ENCODE data around the gene KSR1.
"Not testable (repeated sequence)": the region's sequence is repeated elsewhere in the genome, so short reads cannot be mapped to it uniquely, and the experiment has no call there.

Gene KSR1

GRCh38 chr17:27644586-27644985, 188.3 kb downstream of the KSR1 start:
- Histone ChIP-seq H3K27ac (no peak overlapping the region), H3K4me3 (no peak overlapping the region)
- no peak for TF ChIP-seq CTCF (IDR thresholded peaks at IDR 0.05)
- DNase-seq (ENCODE audit: low spot score): no peak

GRCh38 chr17:27645621-27646020, 189.4 kb downstream of the KSR1 start:
- H3K4me3 ChIP-seq; H3K27ac ChIP-seq; DNase-seq (ENCODE audit: low spot score): not testable (repeated sequence)

DNA sequence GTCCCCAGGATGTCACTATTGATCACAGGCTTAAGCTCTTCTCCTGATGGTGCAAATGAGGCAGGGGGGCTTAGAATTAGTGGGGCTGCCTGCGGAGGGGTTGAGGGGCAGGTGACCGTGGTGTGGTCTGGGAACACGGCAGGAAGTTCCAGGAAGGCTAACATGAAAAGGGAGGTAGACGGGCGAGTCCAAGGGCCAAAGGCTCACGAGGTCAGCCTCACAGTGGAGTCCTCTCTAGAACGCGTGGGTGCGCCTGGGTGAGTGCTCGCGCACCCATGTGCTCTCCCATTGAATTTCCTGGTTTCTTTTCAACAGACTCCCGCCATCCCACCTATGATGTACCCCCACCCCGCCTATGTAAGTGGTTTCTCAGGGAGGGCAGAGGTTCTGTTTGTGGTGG, 190.0 kb downstream of the KSR1 start:
- Histone ChIP-seq H3K27ac (no peak overlapping the region), H3K4me3 (no peak overlapping the region)
- no peak for DNase-seq (ENCODE audit: low spot score)
- TF ChIP-seq CTCF (IDR thresholded peaks at IDR 0.05): no peak

- Histone ChIP-seq H3K27ac (no peak overlapping the region), H3K4me3 (no peak overlapping the region)
- no peak for DNase-seq (ENCODE audit: low spot score)
- no peak for TF ChIP-seq CTCF (IDR thresholded peaks at IDR 0.05)
Measured at GRCh38 chr17:27647765-27648164, 191.5 kb downstream of the KSR1 start.

GRCh38 chr17:27649111-27649571, 192.9 kb downstream of the KSR1 start:
- H3K27ac ChIP-seq: peak overlapping the region in 1 of 2 donors; percentile 4
- DNase-seq (ENCODE audit: low spot score); H3K4me3 ChIP-seq: not testable (repeated sequence)

DNA sequence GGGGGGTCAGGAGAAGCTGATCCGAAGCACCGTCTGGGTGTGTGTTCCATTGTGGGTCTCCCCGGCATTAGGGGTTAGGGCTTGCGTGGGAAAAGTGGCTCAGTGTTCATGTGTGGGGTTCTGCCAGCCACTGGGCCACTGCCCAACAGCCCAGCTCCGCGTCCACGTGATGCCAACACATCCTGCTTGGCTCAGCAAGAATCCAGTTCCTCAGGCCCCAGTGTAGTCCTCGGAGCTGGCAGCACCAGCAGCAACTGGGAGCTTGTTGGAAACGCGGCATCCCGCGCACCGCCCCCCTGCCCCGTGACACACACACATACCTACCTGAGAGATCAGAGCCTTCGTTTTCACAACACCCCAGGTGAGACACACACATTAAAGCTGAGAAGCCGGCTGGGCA, 193.7 kb downstream of the KSR1 start:
- Histone ChIP-seq H3K4me3 (no peak overlapping the region), H3K27ac (peak overlapping the region in 1 of 2 donors; percentile 28)
- DNase-seq (ENCODE audit: low spot score): no peak
- no peak for TF ChIP-seq CTCF (IDR thresholded peaks at IDR 0.05)

DNA sequence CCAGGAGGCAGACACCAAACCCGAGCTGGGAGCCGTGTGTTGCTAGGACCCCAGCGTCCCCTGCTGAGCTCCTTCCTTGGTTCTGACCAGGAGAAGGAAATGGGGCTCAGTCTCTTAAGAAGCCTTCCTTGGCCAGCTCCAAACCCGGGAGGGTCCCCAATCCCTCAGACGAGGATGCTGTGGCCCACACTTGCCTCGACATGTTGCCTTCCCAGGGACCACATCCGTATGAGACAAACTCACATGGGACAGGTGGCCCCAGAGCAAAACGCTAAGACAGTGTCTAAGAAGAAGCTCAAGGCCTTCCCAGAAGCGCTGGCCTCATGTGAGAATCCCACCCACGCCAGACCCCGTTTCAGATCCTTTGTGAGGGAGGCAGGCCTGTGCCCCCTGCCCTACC, 194.6 kb downstream of the KSR1 start:
- no peak for TF ChIP-seq CTCF (IDR thresholded peaks at IDR 0.05)
- no peak overlapping the region for H3K4me3 ChIP-seq
- H3K27ac ChIP-seq: no peak overlapping the region
- DNase-seq (ENCODE audit: low spot score): no peak

DNA sequence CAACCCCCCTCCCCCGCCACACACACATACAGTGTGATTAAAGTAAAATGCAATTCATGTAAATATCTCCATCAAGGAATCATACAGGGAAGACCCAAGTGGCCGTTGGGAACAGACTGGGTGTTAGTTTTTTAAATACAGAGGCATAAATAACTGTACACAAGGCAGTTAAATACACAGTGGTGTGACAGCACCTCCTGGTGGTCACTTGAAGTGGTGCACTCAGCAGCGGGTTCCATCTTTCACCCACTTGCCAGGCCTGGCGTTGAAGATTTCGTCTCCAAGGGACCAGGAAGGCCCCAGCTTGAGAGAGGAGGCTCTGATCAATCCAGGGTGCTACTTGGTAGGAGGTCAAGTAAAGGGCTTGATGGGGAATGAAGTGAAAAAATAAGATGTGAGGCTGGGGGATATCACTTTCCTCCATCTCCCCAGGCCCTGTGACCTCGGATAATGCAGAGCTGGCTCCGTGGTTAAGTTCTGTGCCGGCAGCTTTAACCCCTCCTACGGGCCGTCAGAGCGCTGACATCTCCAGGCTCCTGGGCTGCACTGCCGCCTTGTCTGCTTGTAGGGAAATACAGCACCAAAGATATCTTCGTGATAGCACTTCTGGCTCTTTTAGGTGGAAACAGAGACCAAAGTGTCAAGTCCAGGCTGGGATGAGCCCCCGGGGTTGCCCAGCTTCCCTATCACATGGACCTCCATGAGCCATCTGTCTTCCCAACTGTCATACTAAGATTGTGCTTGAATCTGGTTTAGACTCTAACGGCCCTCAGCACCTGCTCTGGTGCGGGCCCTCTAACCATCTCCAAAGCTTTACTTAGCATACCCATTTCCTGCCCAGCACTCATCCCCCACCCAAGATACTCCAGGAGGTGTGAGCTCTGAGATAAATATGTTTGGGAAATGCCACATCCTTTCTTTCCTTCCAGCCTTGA, 195.4 kb downstream of the KSR1 start:
- DNase-seq (ENCODE audit: low spot score): no peak
- Histone ChIP-seq H3K27ac (no peak overlapping the region), H3K4me3 (no peak overlapping the region)
- TF ChIP-seq CTCF (IDR thresholded peaks at IDR 0.05): peak; percentile 72

DNA sequence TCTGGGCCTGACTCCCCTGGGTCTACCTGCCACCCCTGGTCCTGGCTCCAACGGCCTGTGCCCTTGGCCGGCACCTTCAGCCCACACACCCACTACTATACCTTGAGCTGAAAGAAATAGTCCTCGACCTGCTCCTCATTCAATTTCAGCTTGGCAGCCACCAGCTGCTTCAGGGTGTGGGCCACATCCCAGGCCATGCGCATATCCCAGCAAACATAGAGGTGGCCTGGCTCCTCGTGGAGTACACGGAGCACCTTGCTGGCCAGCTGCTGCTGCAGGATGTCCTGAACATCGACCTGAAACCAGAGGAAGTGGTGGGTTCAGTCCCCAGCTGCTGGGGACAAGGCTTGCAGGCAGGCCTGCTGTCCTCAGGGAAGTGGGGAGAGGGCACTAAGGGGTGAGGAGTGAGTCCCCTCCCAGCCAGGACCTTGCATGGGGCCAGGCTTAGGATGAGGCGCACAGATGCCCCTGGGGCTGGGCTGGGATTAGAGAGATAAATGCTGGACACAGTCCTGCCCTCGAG, 197.3 kb downstream of the KSR1 start:
- not testable (repeated sequence) for DNase-seq (ENCODE audit: low spot score); H3K4me3 ChIP-seq; H3K27ac ChIP-seq
